Putamen (tissue), 1 donor: ENCODE measurements around the gene INPP4B.

ENCODE experiments used
- DNase-seq: peaks from one replicate; pipeline ENCODE4 v3.0.0-alpha.2; 2016; ENCODE audit warnings: low spot score

Gene INPP4B

DNA sequence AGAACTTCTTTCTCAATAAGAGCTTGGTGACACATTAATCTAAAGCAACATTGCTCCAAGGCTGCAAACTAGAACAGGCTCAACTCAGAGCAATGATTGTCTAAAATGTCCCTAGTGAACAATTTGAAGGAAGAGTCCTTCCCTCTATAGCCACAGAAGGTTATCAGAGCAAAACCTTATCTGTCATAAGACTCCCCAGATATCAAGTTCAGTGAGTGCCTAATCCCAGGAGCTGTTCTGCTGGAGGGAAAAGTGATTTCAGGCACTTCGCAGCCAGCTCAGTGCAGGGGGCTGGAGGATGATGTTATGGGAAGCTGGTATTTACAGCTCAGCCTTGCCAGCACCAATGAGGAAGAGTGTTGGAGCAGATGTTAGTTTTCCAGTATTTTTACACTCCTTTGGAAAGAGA, 497.5 kb downstream of the INPP4B start:
- DNase-seq: no peak

DNA sequence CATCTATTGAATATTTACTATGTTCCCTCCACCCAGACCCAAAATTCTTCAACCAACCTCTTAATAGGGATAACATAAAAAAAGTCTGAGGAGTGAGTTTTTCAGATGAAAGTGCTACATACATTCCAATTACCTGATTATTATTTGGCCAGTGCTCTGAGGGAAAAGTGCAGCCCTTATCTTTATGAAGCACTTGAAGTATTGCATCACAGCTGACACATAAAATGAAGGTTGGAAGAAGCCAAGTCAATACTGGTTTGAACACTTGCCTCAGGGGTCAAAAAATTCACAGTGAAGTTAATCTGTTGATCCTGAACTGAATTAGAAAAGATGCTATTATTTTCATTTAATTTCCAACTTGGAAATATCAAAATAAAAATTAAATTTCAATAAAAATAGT, 498.9 kb downstream of the INPP4B start:
- no peak for DNase-seq

DNA sequence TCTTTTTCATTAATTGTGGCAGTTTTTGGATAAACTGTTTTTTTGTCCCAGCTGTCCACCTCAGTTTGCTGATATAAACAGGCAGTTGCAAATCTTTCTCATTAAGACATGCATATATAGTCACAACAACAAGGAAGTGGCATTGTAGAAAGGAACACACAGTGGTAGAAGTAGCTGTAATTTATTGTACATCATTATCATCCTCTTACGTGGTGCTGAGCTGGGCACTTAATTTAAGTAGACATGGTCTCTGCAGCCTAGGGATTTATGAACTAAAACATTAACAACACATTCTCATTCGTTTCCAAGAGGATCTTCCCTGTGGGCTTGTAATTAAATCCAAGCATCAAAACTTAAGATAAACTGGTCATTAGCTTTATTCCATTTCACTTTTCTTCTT, 500.2 kb downstream of the INPP4B start:
- no peak for DNase-seq

DNA sequence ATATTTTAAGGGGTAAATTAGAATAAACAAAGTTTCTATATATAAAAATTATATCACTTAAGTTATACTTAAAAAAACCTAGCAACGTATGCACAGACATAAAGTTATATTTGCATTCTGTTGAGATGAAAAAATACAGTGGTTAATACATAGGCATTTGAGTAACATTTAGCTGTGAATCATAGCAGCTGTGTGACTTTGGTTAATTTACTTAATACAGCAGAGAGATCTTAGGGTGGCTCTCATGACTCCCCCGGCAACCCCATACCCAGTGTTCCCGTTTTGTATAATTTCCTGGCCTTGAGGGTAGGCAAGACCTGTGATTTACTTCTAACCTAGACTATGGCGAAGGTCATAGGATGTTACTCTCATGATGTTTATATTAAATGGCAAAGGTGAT, 504.8 kb downstream of the INPP4B start:
- no peak for DNase-seq

DNA sequence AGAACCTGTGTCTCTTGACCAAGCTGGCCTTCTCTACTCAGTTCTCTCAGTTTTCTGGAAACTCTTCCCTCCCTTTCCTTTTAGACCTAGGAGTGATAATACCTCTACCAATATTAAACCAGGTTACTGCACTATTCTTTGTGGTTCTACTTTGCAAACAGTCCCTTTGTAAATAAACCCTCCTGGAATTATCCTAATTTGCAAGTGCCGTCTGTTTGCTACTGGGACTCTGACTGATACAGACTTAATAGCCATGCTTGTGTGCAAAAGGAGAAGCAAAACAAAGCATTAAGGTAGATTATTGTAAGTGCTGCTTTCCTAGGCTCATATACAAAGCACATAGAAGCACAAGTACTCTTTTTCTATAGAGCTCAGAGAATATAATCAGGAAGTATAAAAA, 507.0 kb downstream of the INPP4B start:
- no peak for DNase-seq

DNA sequence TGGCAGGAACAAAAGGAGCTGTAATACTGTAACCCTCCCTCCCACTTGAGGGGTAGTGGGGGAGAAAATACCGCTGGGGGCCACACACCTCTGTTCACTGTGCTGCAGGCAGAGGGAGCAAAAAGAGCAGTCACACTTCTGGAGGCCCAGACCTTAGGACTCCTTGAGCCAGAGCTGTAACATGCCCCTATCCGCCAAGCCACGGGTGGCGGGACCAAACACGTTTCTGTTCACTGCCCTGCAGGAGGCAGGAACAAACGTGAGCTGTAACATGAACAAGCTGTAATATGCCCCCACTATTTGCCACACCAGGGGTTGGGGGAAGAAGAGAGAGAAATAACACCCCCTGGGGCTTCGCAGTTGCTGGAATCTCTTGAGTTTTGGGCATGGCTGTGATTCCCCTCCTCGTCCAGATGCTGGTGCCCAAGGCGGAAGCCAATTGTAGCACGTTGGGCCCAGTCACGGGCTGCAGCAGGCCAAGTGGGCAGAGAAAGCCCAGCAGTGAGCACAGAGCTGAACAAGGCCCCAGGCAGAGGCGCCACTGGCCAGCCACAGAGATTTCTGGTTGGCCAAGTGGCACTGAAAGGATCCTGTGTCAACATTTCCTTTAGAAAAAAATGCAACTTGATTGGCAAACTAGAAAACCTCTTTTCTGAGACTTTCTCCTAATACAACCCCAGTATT, 509.7 kb downstream of the INPP4B start:
- no peak for DNase-seq

DNA sequence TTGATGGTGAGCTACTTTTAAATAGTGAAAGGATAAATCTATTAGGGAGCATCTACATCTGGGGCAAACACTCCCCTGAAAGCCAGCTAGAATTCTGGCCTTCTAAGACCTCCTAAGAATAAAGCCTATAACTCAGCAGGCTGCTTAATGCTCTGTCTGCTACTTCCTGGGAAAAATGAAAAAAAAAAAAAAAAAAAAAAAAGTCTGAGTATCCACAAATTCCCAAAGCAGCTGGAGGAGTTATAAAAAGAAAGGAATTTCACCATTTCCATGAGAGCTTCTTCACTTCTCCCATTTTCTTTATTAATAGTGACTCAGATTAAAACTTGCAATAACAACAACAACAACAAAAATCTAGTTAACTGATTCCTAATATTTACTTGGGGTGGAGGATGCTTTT, 511.2 kb downstream of the INPP4B start:
- no peak for DNase-seq

DNA sequence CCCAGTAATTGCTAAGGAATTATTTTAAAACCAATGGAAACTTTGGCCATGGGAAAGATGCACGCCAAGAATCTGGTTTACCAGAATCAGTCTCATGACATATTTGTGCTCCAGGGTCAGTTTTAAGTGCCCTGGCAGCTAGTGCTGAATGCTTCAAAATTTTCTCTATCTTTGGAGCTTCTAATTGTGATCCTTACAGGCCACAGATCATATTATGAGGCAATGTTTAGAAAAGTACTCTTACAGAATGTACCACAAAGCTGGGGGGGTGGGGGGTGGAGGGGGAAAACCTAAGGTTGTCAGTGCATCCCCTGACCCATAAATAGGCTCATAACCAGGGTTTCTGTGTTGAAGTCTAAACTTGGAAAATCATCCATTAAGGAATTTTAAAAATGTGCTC, 514.5 kb downstream of the INPP4B start:
- no peak for DNase-seq

DNA sequence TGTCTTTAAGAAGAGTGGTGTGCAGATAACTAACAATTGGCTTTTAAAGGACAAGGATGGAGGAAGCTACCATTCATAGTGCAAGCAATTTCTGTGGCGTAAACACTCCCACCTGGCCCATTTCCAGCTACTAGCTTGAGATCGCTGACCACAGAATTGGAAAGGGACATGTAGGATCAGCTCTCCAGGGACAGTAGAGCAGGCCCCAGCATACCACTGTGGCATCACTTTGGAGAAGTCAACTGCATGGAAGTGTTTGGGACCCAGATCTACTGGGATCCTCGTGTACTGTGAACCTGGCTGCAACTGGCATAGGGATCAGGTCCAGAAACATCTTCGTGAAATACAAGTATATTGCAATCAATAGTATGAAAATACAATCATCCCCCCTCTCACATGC, 515.0 kb downstream of the INPP4B start:
- no peak for DNase-seq

DNA sequence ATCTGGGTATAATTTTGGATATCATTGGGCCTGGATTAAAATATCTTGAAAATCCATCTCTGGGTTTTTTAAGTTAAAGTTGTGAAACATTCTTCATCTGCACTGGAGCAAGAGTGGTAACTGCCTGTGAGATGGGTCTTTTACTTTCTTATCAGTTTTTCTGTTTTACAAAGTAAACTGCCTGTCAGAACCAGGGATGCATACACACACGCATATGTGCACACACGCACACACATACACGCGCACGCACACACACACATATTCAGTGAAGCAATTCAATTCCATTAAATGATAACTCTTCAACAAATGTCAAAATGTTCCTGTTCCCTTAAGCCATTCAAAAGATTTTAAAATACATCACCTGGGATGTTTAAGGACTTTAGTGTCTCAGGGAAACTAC, 515.8 kb downstream of the INPP4B start:
- DNase-seq: no peak

DNA sequence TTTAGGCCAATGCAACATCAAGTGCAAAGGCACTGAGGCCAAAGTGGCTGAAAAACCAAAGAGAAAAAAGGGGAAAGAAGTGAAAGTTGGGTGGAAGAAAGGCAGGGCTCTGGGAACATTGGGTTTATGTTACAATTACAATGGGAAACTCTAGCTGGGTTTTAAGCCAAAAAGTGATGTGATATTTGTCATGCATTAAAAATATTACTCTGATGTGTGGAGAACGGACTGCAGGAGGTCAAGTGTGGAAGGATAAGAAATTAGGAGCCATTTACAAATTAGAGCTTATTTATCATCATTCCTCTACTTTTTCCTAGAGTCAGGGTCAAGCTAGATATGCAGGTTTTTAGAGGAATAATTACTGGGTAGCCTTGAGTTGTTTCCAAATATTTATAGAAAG, 516.8 kb downstream of the INPP4B start:
- DNase-seq: no peak

DNA sequence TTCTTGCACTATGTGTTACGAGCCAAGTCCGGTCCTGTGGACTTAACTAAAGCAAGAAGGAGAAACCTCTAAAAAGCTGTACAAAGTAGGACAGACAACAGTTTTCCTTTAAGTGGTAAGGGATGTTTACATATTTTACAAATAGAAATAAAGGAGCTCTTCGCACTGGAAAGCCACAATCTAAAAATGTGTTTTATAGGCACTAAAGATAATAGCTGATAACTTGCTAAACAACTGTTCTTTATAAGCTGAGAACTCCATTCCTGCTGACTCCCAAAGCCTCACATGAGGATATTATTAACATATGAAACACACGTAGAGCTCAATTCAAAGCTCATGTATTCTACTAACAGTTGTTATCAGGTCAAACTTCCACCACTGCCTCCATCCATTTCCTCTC, 519.9 kb downstream of the INPP4B start:
- DNase-seq: no peak

DNA sequence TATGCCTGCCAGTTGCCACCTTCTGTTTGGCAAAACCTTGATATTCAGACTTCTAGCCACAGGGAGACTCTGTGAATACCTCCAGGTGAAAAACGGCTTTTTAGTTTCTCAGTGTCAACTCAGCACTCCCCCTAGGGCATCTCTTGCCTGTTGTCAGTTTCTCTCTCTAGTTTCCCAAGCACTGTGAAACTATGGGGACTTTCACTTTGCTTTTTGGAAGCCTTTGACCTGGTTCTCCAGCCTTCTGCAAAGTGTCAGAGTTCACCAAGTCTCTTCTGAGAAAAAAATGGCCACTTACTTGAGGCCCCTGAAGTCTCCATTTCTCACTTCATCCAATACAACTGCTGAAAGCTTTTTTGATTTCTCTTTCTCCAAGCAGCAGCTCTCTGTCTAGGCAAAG, 521.5 kb downstream of the INPP4B start:
- no peak for DNase-seq

DNA sequence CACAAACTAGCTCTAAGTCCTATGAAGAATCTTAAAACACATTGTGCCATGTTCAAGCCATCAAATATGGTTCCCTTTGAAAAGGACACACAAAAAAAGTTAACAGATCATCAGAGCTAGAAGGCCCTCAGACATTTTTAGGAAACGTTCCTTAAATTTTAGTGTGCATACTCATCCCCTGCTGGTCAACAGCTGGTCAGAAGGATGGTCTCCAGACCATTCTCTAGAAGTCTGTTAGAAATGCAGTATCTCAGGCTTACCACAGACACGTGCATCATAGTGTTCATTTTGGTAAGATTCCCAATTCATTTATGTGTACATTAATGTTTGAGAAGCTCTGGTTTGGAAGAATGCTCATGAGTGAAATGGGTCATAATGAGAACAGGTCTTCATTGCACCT, 523.1 kb downstream of the INPP4B start:
- DNase-seq: no peak

DNA sequence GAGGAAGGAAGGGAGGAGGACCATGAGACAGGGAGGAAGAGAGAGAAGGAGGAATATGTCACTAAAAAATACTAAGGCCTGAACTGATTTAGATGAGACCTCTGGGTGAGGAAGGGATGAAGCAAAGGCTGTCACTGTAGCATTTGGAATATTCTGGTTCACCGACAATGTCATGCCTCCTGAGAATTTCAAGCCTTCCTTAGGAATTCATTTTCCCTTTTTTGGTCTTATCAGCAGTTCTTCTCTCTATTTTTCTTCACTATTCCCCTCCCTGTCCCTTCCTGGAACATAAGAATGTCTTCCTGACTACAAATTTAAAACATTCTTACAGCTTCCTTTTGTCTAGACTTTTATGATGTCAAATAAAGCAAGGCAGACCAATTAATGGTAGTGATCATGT, 527.8 kb downstream of the INPP4B start:
- no peak for DNase-seq

DNA sequence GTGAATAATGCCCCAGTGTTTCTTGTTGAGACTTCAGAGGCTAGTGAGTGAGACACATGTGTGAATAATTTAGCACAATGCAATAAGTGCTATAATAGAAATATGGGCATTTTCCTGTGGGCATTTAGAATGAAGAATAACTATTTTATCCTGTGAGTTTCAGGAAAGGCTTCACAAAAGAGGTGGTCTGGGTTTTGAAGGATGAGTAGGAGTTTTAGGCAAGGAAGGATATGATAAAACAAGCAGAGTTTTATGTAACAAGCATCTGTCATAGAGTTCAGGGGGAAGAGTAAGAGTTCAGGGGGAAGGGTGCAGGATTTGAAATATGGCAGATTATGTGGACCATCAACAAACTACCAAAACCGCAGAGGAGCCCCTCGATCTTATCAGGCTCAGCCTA, 529.2 kb downstream of the INPP4B start:
- DNase-seq: no peak

DNA sequence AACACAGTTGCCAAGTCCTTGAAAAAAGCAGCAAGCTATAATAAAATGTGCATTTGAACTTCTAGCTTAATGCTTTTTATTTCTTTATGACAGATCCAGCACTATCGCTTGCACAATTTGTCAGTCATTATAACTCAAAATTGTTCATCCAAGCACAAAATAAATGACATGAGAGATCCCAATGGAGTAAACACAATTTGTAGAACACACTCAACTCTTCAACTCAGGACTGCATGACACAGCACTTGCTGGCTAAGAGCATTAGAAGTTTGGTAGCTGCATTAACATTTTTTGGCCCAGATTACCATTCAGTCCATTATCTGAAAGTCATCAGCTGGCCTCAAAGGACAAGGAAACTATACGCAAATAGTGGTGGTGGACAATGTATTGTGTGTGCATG, 530.1 kb downstream of the INPP4B start:
- no peak for DNase-seq

DNA sequence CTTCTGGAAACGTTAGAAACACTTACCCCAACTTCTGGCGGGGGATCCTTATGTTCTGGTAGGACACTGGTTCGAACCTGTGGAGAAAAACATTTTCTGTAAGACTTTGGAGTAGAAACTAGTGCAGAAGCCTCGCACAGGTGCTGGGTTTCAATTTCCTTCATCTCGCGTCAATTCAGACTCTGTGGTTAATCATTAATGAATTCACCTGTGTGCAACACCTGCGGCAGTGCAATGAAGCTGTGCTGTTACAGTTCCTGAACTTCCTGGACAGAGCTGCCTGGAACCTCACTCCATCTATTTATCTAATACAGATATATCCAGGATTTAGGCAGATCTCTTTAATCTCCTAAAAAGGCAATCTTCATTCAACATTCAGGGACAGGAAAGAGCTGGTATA, 531.4 kb downstream of the INPP4B start:
- no peak for DNase-seq

DNA sequence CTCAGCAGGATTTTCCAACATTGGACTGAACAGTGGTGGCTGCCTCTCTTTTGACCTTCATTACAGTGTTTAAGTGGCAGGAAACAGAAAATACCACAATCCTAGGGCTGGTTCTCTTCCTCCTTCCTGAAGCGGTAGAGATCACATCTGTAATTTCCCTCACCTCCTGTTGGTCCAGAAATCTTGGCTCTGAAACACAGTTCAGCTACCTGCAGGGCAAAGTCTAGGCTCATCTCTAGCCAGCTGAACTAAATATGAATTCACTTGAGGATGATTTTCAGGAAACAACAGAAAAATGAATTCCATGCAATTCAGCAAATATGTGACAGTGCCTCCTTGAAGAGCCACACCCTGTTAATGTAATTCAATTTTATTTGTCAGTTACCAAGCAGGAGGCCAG, 531.9 kb downstream of the INPP4B start:
- no peak for DNase-seq

DNA sequence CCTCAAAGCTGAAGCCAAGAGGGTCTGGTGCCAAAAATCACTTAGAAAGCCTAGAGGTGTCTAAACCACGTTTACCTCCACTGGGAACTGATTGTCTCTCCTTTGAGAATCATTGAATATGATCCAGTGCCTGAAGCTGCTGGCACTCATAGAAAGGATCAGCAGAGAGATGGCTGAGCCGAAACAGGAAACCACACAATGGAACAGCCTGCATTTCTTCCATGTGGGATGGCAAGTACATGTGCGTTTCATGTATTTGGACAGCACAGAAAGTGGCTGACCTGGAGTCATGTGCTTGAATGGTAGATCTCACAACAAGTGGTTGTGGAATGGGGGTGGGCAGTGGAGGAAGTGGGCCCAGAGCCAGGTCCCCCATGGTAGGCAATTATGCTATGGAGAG, 533.7 kb downstream of the INPP4B start:
- no peak for DNase-seq

DNA sequence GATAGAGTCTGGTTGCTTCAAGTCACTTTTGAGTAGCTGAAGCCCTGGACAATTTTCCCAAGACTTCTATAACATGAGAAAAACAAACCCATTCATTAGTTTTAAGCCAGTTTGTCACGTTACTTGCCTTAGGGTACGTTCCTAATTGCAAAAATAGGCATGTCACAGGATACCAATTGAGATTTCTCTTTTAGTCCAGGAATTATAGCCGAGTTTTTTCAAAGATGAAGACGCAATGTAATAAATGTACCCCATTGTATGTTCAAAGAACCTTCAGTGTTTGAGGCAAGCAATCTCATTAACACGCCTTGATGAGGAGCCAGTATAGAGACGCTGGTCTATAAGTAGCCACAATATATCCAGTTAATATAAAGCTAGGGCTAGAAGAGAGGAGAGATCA, 534.2 kb downstream of the INPP4B start:
- no peak for DNase-seq

DNA sequence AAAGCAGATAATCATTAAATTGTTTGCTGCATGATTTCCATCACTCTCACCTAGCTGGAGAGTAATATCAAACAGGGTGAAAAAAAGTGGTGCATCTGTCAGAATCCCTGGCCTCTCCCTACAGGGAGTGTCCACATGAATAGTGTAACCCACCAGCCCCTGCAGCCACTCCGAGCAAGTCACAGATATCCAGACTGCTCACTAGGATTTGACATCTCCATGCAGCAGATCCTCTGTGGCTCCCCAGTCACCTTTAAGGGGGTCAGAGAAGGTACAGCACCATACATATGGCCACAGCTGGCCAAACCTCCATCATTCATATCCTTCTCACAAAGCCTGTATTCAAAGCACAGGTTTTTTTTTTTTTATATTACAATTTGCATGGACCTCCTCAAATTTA, 536.3 kb downstream of the INPP4B start:
- no peak for DNase-seq

DNA sequence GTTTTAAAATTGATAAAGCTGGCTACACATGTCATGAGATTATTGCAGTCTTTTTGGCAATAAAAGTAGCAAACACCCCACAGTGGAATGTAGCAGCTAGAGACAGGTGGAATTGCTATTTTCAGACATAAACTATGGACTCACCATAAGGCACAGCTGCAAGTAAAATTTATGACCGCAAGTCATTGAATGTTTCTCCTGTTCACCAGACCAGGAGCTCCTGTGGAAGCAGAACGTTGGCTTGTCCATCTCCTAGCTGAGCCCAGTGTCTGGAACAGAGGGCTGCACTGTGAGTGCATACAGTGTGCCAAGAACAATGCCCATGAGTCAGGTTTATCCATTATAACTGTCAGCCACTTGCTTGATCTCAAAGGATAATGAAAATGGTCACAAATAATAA, 538.2 kb downstream of the INPP4B start:
- no peak for DNase-seq

DNA sequence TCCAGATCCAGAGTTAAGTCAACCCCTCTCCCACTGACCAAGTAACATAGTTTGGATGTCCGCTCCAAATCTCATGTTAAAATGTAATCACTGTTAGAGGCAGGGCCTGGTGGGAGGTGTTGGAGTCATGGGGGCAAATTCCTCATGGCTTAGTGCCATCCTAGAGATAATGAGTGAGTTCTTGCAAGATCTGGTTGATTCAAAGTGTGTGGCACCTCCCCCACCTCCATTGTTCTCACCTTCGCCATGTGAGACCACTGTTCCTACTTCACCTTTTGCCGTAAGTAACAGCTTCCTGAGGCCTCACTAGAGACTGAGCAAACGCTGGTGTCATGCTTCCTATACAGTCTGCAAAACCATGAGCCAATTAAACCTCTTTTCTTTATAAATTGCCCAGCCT, 548.8 kb downstream of the INPP4B start:
- no peak for DNase-seq

DNA sequence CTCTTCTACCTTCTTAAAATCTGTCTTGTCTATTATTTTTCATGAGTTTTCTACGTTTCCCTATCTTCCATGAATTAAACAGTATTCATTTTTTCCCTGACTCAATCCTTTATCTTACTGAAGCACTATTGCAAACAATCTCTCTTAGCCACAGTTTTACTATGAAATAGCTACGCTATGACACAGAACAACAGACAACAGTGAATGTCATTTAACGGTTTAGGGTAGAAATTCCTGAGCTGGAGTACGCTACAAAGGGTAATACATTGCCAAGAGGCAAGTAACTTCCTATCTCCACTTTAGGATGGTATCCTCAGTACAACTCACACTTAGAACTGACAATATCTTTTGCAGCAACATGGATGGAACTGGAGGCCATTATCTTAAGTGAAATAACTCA, 552.6 kb downstream of the INPP4B start:
- no peak for DNase-seq
